ENCODE results near the gene PITRM1.

PITRM1 gene

GRCh38 chr10:3093996-3094395, 78.6 kb downstream of the PITRM1 start:
- DNase-seq (ENCODE audit: extremely low read depth, low read depth): no peak
- no peak overlapping the region for H3K4me3 ChIP-seq (replicated peaks; ENCODE audit: low read depth, low read length)
- TF ChIP-seq, protein P1, sequence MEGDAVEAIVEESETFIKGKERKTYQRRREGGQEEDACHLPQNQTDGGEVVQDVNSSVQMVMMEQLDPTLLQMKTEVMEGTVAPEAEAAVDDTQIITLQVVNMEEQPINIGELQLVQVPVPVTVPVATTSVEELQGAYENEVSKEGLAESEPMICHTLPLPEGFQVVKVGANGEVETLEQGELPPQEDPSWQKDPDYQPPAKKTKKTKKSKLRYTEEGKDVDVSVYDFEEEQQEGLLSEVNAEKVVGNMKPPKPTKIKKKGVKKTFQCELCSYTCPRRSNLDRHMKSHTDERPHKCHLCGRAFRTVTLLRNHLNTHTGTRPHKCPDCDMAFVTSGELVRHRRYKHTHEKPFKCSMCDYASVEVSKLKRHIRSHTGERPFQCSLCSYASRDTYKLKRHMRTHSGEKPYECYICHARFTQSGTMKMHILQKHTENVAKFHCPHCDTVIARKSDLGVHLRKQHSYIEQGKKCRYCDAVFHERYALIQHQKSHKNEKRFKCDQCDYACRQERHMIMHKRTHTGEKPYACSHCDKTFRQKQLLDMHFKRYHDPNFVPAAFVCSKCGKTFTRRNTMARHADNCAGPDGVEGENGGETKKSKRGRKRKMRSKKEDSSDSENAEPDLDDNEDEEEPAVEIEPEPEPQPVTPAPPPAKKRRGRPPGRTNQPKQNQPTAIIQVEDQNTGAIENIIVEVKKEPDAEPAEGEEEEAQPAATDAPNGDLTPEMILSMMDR (IDR thresholded peaks at IDR 0.05; ENCODE audit: low read depth, low read length, missing control alignments): no peak

GRCh38 chr10:3091921-3092320, 80.7 kb downstream of the PITRM1 start:
- DNase-seq (ENCODE audit: extremely low read depth, low read depth): no peak
- TF ChIP-seq, protein P1 (IDR thresholded peaks at IDR 0.05; ENCODE audit: low read depth, low read length, missing control alignments): no peak
- H3K4me3 ChIP-seq (replicated peaks; ENCODE audit: low read depth, low read length): no peak overlapping the region

- H3K4me3 ChIP-seq (replicated peaks; ENCODE audit: low read depth, low read length): no peak overlapping the region
- DNase-seq (ENCODE audit: extremely low read depth, low read depth): no peak
- TF ChIP-seq, protein P1 (IDR thresholded peaks at IDR 0.05; ENCODE audit: low read depth, low read length, missing control alignments): no peak
These were observed 81.4 kb downstream of the PITRM1 start for GRCh38 chr10:3090914-3091787.

GRCh38 chr10:3090388-3090787, 82.2 kb downstream of the PITRM1 start:
- TF ChIP-seq, protein P1 (IDR thresholded peaks at IDR 0.05; ENCODE audit: low read depth, low read length, missing control alignments): no peak
- DNase-seq (ENCODE audit: extremely low read depth, low read depth): no peak
- H3K4me3 ChIP-seq (replicated peaks; ENCODE audit: low read depth, low read length): no peak overlapping the region

All from HFF-Myc (cell line).